SU-DHL-6 (cell line): ENCODE results near the gene UGT1A10.
"Not testable (repeated sequence)": the region's sequence is repeated elsewhere in the genome, so short reads cannot be mapped to it uniquely, and the experiment has no call there.

Experiments used
- H2AFZ ChIP-seq: fragments of 200-600 bp; sonication (generic); 2 replicates; pipeline ENCODE4 v1.6.1; 2014; ENCODE audit warnings: low read depth, mild to moderate bottlenecking, moderate library complexity, mixed read lengths, antibody characterized with exemption, low read length; ENCODE audit not compliant: severe bottlenecking
- H3F3A ChIP-seq: fragments of 200-600 bp; shearing (Covaris generic); 2 replicates; pipeline ENCODE4 v1.6.0; 2016; ENCODE audit warnings: antibody characterized with exemption, mild to moderate bottlenecking; ENCODE audit not compliant: insufficient read depth
- H3K27ac ChIP-seq: fragments of 200-600 bp; sonication (generic); 2 replicates; pipeline ENCODE4 v1.5.1; 2016; ENCODE audit warnings: low read depth, mild to moderate bottlenecking, low read length, moderate library complexity, mixed read lengths
- H3K27me3 ChIP-seq: fragments of 200-600 bp; sonication (generic), shearing (Covaris generic); 2 replicates; pipeline ENCODE4 v1.6.0; 2014; ENCODE audit warnings: mild to moderate bottlenecking, low read length
- H3K36me3 ChIP-seq: fragments of 200-600 bp; sonication (generic); 2 replicates; pipeline ENCODE4 v1.6.1; 2014; ENCODE audit warnings: mild to moderate bottlenecking, low read length, mixed read lengths
- H3K4me2 ChIP-seq: fragments of 300-600, 200-600 bp; shearing (Covaris generic), sonication (generic); 2 replicates; pipeline ENCODE4 v1.6.0; 2014; ENCODE audit warnings: low read length, low read depth, mild to moderate bottlenecking; ENCODE audit not compliant: poor library complexity, severe bottlenecking
- H3K4me3 ChIP-seq: fragments of 200-600 bp; sonication (generic); 2 replicates; pipeline ENCODE4 v1.5.1; 2014; ENCODE audit warnings: antibody characterized with exemption, low read length, mild to moderate bottlenecking, mixed read lengths; ENCODE audit not compliant: insufficient read depth, poor library complexity, severe bottlenecking
- H3K79me2 ChIP-seq: fragments of 200-600 bp; sonication (generic); 2 replicates; pipeline ENCODE4 v1.6.1; 2014; ENCODE audit warnings: mild to moderate bottlenecking, low read length, moderate library complexity; ENCODE audit not compliant: insufficient read depth
- H3K9ac ChIP-seq: fragments of 200-600 bp; sonication (generic); 2 replicates; pipeline ENCODE4 v1.7.0; 2014; ENCODE audit warnings: mild to moderate bottlenecking, low read length
- H3K9me2 ChIP-seq: fragments of 200-600 bp; sonication (generic); replicated peaks from 2 replicates; pipeline ENCODE4 v1.6.1; 2014; ENCODE audit warnings: low read length; ENCODE audit not compliant: insufficient read depth
- H3K9me3 ChIP-seq: fragments of 200-600 bp; sonication (generic); 2 replicates; pipeline ENCODE4 v1.6.1; 2014; ENCODE audit warnings: low read length, mixed read lengths; ENCODE audit not compliant: insufficient read depth
- H4K20me1 ChIP-seq: fragments of 200-600 bp; sonication (generic); 2 replicates; pipeline ENCODE4 v1.6.1; 2014; ENCODE audit warnings: low read depth, mild to moderate bottlenecking, antibody characterized with exemption, low read length, moderate library complexity, mixed read lengths
- CTCF ChIP-seq: fragments of 200-600 bp; sonication (generic); IDR thresholded peaks from one replicate; pipeline ENCODE4 v1.5.1; 2017; ENCODE audit warnings: antibody characterized with exemption, mild to moderate bottlenecking, low read length, moderate library complexity; ENCODE audit not compliant: insufficient read depth, poor library complexity, severe bottlenecking
- EZH2phosphoT487 ChIP-seq: fragments of 200-600 bp; sonication (generic), shearing (Covaris generic); conservative IDR thresholded peaks from 2 replicates; pipeline ENCODE4 v1.6.1; 2018; ENCODE audit warnings: mild to moderate bottlenecking, antibody characterized with exemption, low read length, moderate library complexity, mixed read lengths

Gene UGT1A10

DNA sequence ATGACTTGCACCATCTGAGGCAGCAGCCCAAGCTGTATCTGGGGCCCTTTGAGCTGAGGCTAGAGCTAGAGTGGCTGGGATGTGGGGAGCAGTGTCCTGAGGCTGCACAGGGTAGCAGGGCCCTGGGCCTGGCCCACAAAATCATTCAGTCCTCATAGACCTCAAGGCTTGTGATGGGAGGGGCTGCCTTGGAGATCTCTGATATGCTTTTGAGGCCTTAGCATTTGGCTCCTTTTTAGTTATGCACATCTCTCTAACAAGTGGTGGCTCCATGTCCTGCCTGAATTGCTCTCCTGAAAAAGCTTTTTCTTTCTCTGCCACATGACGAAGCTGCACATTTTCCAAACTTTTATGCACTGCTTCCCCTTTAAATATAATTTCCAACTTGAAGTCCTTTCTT is 30.6 kb upstream of the UGT1A10 start:
- no peaks in the 10 kb centered on the region for H3K27me3 ChIP-seq
- no peak overlapping the region for H2AFZ ChIP-seq
- H3K9me2 ChIP-seq = no peaks in the 10 kb centered on the region
- no peaks in the 10 kb centered on the region for H4K20me1 ChIP-seq
- H3K4me3 ChIP-seq = no peak overlapping the region
- no peaks in the 10 kb centered on the region for H3F3A ChIP-seq
- no peaks in the 10 kb centered on the region for H3K79me2 ChIP-seq
- TF ChIP-seq CTCF = no peak
- no peak for TF ChIP-seq EZH2phosphoT487
- H3K4me2 ChIP-seq = no peak overlapping the region
- H3K9ac ChIP-seq = no peak overlapping the region
- no peak overlapping the region for H3K27ac ChIP-seq
- H3K36me3 ChIP-seq = no peaks in the 10 kb centered on the region
- H3K9me3 ChIP-seq = no peaks in the 10 kb centered on the region

- Histone ChIP-seq H3K36me3 (no peaks in the 10 kb centered on the region), H3K9me2 (no peaks in the 10 kb centered on the region), H3K27me3 (no peaks in the 10 kb centered on the region), H3K4me2 (no peak overlapping the region), H4K20me1 (no peaks in the 10 kb centered on the region), H3K9ac (no peak overlapping the region), H3K4me3 (no peak overlapping the region), H3F3A (no peaks in the 10 kb centered on the region), H2AFZ (no peak overlapping the region), H3K27ac (no peak overlapping the region), H3K79me2 (no peaks in the 10 kb centered on the region), H3K9me3 (no peaks in the 10 kb centered on the region)
- TF ChIP-seq EZH2phosphoT487 (no peak), CTCF (no peak)
Observed at GRCh38 chr2:233611284-233611683, 25.0 kb upstream of the UGT1A10 start.

- H3K79me2 ChIP-seq, H3K27ac ChIP-seq, H3K9me2 ChIP-seq, H3K36me3 ChIP-seq, H2AFZ ChIP-seq, H3K9ac ChIP-seq, H3K9me3 ChIP-seq, H3K4me2 ChIP-seq, H3F3A ChIP-seq, H4K20me1 ChIP-seq, H3K4me3 ChIP-seq, H3K27me3 ChIP-seq: not testable (repeated sequence)
Observed at GRCh38 chr2:233617476-233617875, 18.8 kb upstream of the UGT1A10 start, which contains the start of gene UGT1A8. TSS of gene UGT1A8 (plus strand) at chr2:233617633. CDS start at chr2:233617708, 75 bp downstream.

DNA sequence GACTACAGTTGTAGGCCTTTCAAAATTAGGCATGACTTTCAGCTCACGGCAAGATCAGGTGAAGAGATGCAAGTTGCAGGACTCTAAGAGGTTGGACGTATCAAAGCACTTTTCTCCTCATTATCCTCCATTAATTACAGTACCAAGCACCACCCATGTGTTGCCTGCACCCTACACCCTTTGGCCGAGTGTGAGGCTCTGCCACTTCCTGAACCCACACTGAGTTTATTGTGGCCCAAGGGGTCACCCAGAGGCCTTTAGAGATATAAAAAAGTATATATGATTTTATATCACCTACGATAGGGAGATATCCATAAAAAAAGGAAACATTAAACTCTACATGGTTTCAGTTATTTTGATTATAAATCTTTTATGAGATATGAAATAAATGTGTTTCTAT is 16.0 kb upstream of the UGT1A10 start:
- Histone ChIP-seq H2AFZ (no peak overlapping the region), H3K4me2 (no peak overlapping the region), H3K4me3 (no peak overlapping the region), H3F3A (no peaks in the 10 kb centered on the region), H3K9me2 (no peaks in the 10 kb centered on the region), H3K9me3 (no peaks in the 10 kb centered on the region), H4K20me1 (no peaks in the 10 kb centered on the region), H3K36me3 (no peaks in the 10 kb centered on the region), H3K27ac (no peak overlapping the region), H3K79me2 (no peaks in the 10 kb centered on the region), H3K27me3 (no peaks in the 10 kb centered on the region), H3K9ac (no peak overlapping the region)
- TF ChIP-seq CTCF = no peak
- no peak for TF ChIP-seq EZH2phosphoT487

DNA sequence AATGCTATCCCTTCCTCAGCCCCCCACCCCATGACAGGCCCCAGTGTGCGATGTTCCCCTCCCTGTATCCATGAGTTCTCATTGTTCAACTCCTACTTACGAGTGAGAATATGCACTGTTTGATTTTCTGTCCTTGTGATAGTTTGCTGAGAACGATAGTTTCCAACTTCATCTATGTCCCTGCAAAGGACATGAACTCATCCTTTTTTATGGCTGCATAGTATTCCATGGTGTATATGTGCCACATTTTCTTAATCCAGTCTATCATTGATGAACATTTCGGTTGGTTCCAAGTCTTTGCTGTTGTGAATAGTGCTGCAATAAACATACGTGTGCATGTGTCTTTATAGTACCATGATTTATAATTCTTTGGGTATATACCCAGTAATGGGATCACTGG is 14.4 kb upstream of the UGT1A10 start:
- H4K20me1 ChIP-seq, H3K4me3 ChIP-seq, H3K9ac ChIP-seq, H3K9me2 ChIP-seq, H3K9me3 ChIP-seq, H3K79me2 ChIP-seq, H3K27ac ChIP-seq, H3F3A ChIP-seq, H2AFZ ChIP-seq, H3K27me3 ChIP-seq, H3K36me3 ChIP-seq, H3K4me2 ChIP-seq: not testable (repeated sequence)
